Forelimb muscle (tissue), 1 donor: Measurements from ENCODE around the gene EPC1. TPM values are rescaled to one million over a fixed set of nuclear protein-coding genes. Genes with fewer than 3 reads are reported as not detected.
"Not testable (repeated sequence)": the region's sequence is repeated elsewhere in the genome, so short reads cannot be mapped to it uniquely, and the experiment has no call there.

ENCODE experiments used
- DNase-seq: peaks from one replicate; pipeline ENCODE4 v3.0.0-alpha.2; 2013; ENCODE audit warnings: low read depth
- polyA plus RNA-seq: library from polyadenylated mRNA; unstranded; fragments of 120-200 nt; gene quantifications from one replicate; pipeline ENCODE4 v1.2.1, GENCODE V29; 2013; ENCODE audit not compliant: insufficient read length

Gene EPC1
- polyA plus RNA-seq, 1 donor = 41.7 TPM

- no peak for DNase-seq
Measured at GRCh38 chr10:32372000-32372875, 25.3 kb upstream of the EPC1 start.

- no peak for DNase-seq
Measured at GRCh38 chr10:32371101-32371500, 24.1 kb upstream of the EPC1 start.

GRCh38 chr10:32367793-32368453 is 21.0 kb upstream of the EPC1 start:
- DNase-seq = no peak

DNA sequence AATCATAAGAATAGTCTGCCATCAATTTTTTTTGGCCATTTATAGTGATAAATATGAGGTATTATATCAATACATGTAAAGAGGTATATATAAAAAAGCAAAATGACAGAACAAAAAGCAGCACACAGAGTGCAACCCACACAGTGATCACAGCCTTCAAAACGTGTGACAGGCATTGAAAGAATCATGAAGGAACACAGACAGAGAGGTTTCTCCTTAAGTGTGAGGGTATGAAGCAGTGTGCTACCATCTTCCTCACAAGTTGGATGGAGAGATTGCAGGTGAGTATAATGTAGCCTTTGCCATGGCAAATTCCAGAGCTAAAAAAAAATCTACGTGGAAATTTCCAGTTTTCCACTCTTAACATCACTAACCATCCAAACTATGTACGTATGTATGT is 19.6 kb upstream of the EPC1 start:
- DNase-seq = no peak

DNA sequence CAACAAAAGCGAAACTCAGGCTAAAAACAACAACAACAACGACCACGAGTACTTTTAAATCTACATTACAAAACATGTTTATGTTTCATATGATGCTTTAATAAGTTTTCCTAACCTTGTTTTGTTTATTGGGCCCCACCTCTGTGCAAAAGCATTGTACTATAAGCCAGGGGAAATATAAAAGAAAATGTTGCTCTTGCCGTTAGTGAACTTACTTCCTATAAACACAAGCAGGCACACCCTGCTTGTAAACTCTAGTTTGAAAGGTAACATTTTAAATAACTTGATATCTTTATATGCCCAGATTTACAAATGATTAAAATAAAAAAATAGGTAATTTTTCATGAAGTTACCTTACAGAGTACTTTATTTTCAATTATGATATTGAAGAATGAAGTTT is 19.2 kb upstream of the EPC1 start:
- DNase-seq = no peak

- not testable (repeated sequence) for DNase-seq
Measured at GRCh38 chr10:32365404-32365803, 18.4 kb upstream of the EPC1 start.

GRCh38 chr10:32362571-32362970 is 15.6 kb upstream of the EPC1 start:
- DNase-seq = no peak

- DNase-seq = no peak
Measured at GRCh38 chr10:32360884-32361283, 13.9 kb upstream of the EPC1 start.

- no peak for DNase-seq
Measured at GRCh38 chr10:32360241-32360640, 13.3 kb upstream of the EPC1 start.

DNA sequence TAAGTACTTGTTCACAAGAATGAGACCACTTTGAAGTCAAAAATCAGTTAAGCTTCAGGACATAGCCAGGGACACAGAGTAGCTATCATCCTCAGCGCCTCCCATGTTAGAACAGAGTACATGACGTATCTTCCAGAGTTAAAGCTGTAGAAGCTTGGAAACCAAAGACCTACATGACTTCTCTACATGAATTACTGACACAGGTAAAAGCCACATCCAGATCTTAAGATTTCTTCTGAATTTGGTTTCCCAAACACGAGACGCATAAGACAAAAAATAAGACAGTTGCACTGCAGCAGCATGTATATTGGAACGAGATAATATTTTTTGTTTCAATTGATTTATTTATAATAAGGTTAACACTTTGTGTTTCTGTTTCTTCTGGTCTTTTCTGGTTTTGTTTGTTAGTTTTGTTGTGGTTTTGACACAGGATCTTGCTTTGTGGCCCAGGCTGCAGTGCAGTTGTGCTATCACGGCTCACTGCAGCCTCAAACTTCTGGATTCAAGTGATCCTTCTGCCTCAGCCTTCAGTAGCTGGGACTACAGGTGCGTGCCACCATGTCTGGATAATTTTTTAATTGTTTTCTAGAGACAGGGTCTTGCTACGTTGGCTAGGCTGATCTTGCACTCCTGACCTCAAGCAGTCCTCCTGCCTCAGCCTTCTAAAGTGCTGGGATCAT is 10.2 kb upstream of the EPC1 start:
- DNase-seq = no peak

DNA sequence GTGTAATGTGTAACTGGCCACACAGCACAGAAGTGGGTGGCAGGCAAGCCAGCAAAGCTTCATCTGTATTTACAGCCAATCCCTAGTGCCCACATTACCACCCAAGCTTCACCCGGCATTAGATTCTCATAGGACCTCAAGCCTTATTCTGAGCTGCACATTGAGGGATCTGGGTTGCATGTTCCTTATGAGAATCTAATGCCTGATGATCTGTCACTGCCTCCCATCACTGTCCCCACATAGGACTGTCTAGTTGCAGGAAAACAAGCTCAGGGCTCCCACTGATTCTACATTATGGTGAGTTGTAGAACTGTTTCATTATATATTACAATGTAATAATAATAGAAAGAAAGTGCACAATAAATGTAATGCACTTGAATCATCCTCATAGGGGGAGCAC is 7.7 kb upstream of the EPC1 start:
- not testable (repeated sequence) for DNase-seq

DNA sequence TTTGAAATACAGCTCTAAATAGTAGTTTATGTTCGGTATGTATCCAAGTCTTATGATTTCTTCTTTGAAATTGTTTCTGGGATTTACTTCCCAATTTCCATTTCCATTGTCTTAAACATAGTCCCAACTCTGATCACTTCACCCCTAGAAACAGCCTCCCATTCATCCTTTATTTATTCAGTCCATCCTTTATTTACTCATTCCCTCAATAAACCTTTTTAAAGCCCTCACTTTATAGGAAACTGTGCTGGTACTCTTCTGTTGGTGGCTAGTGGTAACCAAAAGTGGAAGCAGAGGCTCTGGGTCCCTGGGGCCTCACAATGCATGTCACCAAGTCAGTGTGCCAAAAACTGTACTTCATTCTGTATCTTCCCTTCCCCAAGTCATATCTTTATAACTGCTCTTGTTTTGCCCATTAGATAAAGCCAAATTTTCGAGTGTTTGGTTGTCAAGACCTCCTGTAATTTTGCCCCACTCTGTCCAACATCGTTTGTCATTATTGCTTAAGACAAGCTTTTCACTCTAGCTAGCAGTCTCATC is 3.9 kb upstream of the EPC1 start:
- DNase-seq = no peak

DNA sequence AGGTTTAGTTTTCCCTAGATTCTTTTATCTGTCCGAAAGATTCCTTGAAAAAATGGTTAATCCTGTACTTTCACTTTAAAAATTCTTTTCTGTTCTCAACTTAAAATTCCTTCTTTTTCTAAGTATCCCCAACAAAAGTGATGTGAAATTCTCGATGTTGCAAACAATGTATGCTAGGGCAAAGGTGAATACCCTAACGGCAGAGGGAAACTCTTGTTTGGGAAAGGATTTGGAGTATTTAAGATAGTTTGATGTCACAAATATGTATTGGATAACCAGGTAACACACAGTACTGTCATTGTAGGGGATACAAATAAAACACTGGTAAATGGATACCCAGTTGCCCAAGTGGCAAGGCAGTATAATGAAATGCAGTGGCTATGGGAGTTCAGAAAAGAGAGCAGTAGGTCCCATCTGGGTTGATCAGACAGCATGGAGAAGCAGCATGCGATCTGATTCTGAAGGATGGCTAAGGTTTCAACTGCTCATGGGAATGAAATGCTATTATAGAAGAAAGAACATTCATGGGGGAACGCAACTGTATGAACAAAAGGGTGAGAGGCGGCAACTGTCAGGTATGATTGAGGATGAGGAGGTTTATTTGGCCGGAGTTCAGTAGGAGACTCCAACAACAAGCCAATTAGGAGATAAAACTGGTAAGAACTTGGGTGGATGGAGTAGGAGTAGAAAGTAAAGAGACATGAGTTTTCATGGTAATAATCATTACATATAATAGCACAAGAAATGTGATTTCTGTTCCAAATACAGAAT is 3.2 kb upstream of the EPC1 start:
- no peak for DNase-seq

DNA sequence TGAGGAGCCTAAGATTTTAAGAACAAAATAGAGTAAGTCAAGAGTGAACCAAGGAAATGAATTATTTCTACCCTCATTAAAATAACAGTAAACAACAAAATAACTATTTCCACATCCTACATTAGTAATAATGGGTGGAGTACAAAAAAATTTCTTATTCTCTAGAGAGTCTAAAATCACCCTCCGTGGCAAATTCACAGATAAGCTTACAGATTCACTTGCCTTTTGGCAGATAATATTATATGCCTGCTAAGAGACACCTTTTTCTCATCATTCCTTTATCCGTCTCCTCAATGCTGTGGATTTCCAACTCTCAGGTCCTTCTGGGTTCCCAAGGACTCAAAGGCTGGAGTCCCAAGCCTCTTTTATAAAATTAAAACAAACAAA is 2.2 kb upstream of the EPC1 start:
- no peak for DNase-seq

GRCh38 chr10:32348297-32349198 is 1.6 kb upstream of the EPC1 start:
- DNase-seq = no peak

GRCh38 chr10:32347363-32348022 is 535 bp upstream of the EPC1 start:
- DNase-seq = no peak

DNA sequence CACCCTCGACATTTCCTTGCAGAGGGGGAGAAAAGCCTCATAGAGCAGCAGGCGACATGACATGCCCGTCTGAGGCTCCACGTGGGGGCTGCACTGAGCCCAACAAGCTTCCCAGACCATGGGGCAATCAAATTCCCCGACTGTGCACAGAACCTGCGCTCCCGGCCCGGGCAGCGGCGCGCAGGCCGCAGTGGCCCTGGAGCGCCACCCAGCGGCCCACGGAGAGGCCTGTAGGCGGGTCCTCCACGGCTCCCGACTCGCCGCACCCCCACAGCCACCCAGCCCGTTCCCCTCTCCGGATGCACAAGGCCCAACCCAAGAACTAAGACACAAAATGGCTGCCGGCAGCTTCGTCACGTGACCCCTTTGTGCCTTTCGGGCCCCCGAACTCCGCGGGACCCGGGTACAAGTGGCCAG is 816 bp downstream of the EPC1 start:
- peak; percentile 82 for DNase-seq

GRCh38 chr10:32341596-32341995 is 5.4 kb downstream of the EPC1 start:
- DNase-seq = no peak

DNA sequence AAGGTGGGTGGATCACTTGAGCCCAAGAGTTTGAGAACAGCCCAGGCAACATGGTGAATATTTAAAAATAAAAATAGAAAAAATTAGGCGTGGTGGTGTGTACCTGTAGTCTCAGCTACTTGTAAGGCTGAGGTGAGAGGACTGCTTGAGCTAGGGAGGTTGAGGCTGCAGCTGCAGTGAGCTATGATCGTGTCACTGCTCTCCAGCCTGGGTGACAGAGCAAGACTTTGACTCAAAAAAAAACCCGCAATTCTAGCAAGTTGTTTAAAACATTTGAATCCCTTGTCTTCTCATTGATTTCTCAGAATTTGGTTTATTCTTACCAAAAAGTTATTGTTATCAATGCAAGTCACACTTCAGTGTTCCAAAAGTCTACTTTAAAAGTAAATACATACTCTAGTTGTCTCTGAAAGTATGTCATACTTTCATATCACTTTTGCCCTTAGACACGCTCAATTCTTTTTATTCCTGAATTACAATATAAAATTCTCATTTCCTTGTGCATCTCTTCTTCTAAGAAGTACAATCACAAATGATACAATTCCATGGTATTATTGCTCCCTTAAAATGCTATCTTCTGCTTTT is 6.3 kb downstream of the EPC1 start:
- DNase-seq = no peak

DNA sequence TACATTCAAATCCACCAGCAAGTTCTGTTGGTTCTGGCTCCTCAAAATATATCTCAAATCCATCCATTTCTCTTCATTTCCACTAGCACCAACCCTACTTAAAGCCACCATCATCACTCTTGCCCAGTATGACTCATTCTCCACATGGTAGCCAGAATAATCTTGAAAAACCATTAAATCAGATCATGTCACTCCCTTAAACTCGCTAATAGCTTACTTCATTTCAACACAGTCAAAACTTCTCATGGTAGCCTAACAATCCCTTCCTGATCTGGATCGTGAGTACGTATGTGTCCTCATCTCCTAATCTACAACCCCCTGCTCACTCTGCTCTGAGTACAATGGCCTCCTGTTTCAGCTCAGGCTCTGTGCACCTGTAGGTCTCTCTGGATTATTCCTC is 8.7 kb downstream of the EPC1 start:
- no peak for DNase-seq
